ENCODE data around the gene DGKE. TPM values are rescaled to one million over a fixed set of nuclear protein-coding genes. Genes with fewer than 3 reads are reported as not detected.

Gene DGKE
- 2.7 TPM for polyA plus RNA-seq (2013, experiment 1 of 2)
- polyA plus RNA-seq (2013, experiment 2 of 2) = 1.6 TPM

DNA sequence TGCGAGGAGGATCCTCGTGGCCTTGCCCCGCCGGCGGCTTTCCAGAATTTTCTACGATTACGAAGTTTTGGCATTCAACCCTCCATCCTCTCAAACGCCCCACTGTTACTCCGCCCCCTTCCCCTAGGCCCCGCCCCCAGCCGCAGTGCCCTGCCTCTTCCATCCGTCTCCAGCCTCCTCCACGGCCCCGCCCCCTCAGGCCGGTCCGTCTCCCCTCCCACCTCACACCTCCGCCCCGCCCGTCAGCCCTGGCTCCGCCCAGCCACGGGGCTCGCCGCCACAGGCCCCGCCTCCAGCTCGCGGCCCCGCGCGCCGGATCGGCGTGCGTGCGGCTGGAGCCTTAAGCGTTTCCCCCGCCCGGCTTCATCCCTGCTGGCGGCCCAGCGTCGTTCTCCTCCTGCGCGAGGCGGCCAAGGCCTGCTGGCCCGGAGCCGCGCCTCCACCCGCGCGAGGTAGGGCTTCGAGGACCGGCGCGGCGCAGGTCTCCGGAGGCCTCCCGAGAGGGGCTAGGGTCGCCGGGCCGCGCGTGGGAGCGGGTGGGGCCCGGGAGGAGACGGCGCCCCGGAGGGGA, at the start of gene DGKE, which contains the start of gene C17orf67:
Gene DGKE, plus strand, starts transcription at position 343 of the 571 bp plus-strand sequence. CDS start 645 bp downstream, outside the sequence.
Gene C17orf67, minus strand, starts transcription at position 112 of the 571 bp plus-strand sequence. CDS start 18,110 bp downstream, outside the sequence.
- Histone ChIP-seq H3K4me3 (ENCODE audit: low read length) (peak within 1 kb of the TSS; percentile 66), H3K36me3 (ENCODE audit: insufficient read depth, low read length) (peaks cover 6% of the 10 kb centered on the region), H3K27ac (ENCODE audit: low read depth, low read length) (no peak within 1 kb of the TSS), H3K9ac (ENCODE audit: low read depth, low read length) (peak within 1 kb of the TSS; percentile 74), H3K27me3 (ENCODE audit: insufficient read depth, low read length) (peaks cover 41% of the 10 kb centered on the region), H3K4me1 (ENCODE audit: insufficient read depth, low read length) (peaks cover 30% of the 10 kb centered on the region), H3K9me3 (ENCODE audit: insufficient read depth, low read depth, low read length) (no peaks in the 10 kb centered on the region)
- WGBS = under 1% methylated on average over 66 of the region's 66 CpGs

- no peak overlapping the region for H3K9ac ChIP-seq (ENCODE audit: low read depth, low read length)
- no peaks in the 10 kb centered on the region for H3K36me3 ChIP-seq (ENCODE audit: insufficient read depth, low read length)
- H3K27me3 ChIP-seq (ENCODE audit: insufficient read depth, low read length) = peaks cover 14% of the 10 kb centered on the region
- WGBS = 83% methylated on average over 5 of the region's 5 CpGs
- H3K4me1 ChIP-seq (ENCODE audit: insufficient read depth, low read length) = no peaks in the 10 kb centered on the region
- no peaks in the 10 kb centered on the region for H3K9me3 ChIP-seq (ENCODE audit: insufficient read depth, low read depth, low read length)
- no peak overlapping the region for H3K27ac ChIP-seq (ENCODE audit: low read depth, low read length)
- H3K4me3 ChIP-seq (ENCODE audit: low read length) = no peak overlapping the region
Observed at GRCh38 chr17:56785405-56785804, 48.5 kb upstream of the DGKE start.

- H3K4me3 ChIP-seq (ENCODE audit: low read length) = no peak overlapping the region
- no peaks in the 10 kb centered on the region for H3K4me1 ChIP-seq (ENCODE audit: insufficient read depth, low read length)
- H3K36me3 ChIP-seq (ENCODE audit: insufficient read depth, low read length) = no peaks in the 10 kb centered on the region
- 86% methylated on average over 9 of the region's 9 CpGs for WGBS
- no peak overlapping the region for H3K27ac ChIP-seq (ENCODE audit: low read depth, low read length)
- H3K9me3 ChIP-seq (ENCODE audit: insufficient read depth, low read depth, low read length) = no peaks in the 10 kb centered on the region
- no peak overlapping the region for H3K9ac ChIP-seq (ENCODE audit: low read depth, low read length)
- H3K27me3 ChIP-seq (ENCODE audit: insufficient read depth, low read length) = peaks cover 6% of the 10 kb centered on the region
Observed at GRCh38 chr17:56785997-56786680, 47.8 kb upstream of the DGKE start.

DNA sequence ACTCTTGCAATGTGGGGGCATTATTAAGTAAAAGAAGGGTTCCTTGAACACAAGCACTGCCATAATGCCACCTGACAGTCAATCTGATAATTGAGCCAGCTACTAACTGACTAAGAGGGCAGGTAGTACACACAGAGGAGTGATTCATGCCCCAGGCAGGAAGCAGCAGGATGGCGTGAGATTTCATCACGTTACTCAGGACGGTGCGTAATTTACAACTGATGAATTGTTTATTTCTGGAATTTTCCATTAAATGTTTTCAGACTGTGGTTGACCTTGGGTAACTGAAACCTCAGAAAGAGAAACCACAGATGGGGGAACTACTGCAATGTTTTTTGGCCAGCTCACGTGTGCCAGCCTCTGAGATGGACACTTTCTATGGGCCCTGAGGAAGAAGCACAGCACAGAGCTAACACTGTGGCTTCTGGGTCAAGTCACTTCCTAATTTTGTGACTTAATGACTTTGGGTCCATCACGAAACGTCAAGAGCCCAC, 46.9 kb upstream of the DGKE start:
- no peak overlapping the region for H3K4me3 ChIP-seq (ENCODE audit: low read length)
- no peaks in the 10 kb centered on the region for H3K4me1 ChIP-seq (ENCODE audit: insufficient read depth, low read length)
- H3K27me3 ChIP-seq (ENCODE audit: insufficient read depth, low read length) = no peaks in the 10 kb centered on the region
- 89% methylated on average over 7 of the region's 7 CpGs for WGBS
- no peak overlapping the region for H3K27ac ChIP-seq (ENCODE audit: low read depth, low read length)
- H3K9ac ChIP-seq (ENCODE audit: low read depth, low read length) = no peak overlapping the region
- no peaks in the 10 kb centered on the region for H3K9me3 ChIP-seq (ENCODE audit: insufficient read depth, low read depth, low read length)
- H3K36me3 ChIP-seq (ENCODE audit: insufficient read depth, low read length) = no peaks in the 10 kb centered on the region

- no peak overlapping the region for H3K4me3 ChIP-seq (ENCODE audit: low read length)
- 98% methylated on average over 1 of the region's 1 CpG for WGBS
- no peak overlapping the region for H3K27ac ChIP-seq (ENCODE audit: low read depth, low read length)
- no peaks in the 10 kb centered on the region for H3K27me3 ChIP-seq (ENCODE audit: insufficient read depth, low read length)
- H3K36me3 ChIP-seq (ENCODE audit: insufficient read depth, low read length) = no peaks in the 10 kb centered on the region
- no peak overlapping the region for H3K9ac ChIP-seq (ENCODE audit: low read depth, low read length)
- H3K4me1 ChIP-seq (ENCODE audit: insufficient read depth, low read length) = no peaks in the 10 kb centered on the region
- no peaks in the 10 kb centered on the region for H3K9me3 ChIP-seq (ENCODE audit: insufficient read depth, low read depth, low read length)
Observed at GRCh38 chr17:56792267-56792666, 41.7 kb upstream of the DGKE start.

DNA sequence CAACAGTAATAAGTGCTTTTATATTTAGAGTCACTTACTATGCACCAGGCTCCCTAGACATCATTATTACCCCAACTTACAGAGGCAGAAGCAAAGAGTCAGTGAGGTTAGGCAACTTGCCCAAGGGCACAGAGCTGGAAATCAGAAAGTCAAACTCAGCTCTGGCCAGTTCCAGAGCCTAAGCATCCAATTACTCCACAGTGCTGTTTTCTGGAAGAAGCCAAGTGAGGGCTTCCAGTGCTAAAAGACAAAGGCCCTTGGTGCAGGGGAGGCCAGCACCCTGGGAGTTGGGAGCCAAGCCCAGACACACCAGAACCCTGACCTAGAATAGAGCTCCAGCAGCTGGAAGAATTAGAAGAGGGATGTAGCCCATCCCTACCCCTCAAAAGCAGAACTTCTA, 40.4 kb upstream of the DGKE start:
- Histone ChIP-seq H3K4me1 (ENCODE audit: insufficient read depth, low read length) (no peaks in the 10 kb centered on the region), H3K9ac (ENCODE audit: low read depth, low read length) (no peak overlapping the region), H3K27me3 (ENCODE audit: insufficient read depth, low read length) (no peaks in the 10 kb centered on the region), H3K9me3 (ENCODE audit: insufficient read depth, low read depth, low read length) (no peaks in the 10 kb centered on the region), H3K27ac (ENCODE audit: low read depth, low read length) (no peak overlapping the region), H3K36me3 (ENCODE audit: insufficient read depth, low read length) (no peaks in the 10 kb centered on the region), H3K4me3 (ENCODE audit: low read length) (no peak overlapping the region)

DNA sequence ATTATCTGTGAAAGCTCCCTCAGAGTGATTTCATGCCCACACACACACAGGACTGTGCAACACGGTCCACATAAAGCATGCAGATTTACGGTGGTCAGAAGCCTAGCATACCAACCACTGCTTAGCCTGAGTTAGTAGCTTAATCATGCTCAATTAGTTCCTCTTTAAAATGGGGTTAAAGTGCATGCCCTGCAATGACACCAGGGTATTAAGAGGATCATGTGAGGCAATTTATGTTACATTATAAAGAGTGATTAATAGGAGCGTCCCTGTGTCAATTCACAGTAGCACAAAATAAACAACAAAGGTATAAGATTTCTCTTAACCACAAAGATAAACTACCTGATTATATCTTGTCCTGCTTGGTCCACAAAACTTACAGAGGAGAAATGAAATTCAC, 40.0 kb upstream of the DGKE start:
- H3K36me3 ChIP-seq (ENCODE audit: insufficient read depth, low read length) = no peaks in the 10 kb centered on the region
- no peak overlapping the region for H3K4me3 ChIP-seq (ENCODE audit: low read length)
- H3K9me3 ChIP-seq (ENCODE audit: insufficient read depth, low read depth, low read length) = no peaks in the 10 kb centered on the region
- no peak overlapping the region for H3K27ac ChIP-seq (ENCODE audit: low read depth, low read length)
- WGBS = 90% methylated on average over 2 of the region's 3 CpGs
- peaks cover 2% of the 10 kb centered on the region for H3K4me1 ChIP-seq (ENCODE audit: insufficient read depth, low read length)
- H3K27me3 ChIP-seq (ENCODE audit: insufficient read depth, low read length) = no peaks in the 10 kb centered on the region
- no peak overlapping the region for H3K9ac ChIP-seq (ENCODE audit: low read depth, low read length)

DNA sequence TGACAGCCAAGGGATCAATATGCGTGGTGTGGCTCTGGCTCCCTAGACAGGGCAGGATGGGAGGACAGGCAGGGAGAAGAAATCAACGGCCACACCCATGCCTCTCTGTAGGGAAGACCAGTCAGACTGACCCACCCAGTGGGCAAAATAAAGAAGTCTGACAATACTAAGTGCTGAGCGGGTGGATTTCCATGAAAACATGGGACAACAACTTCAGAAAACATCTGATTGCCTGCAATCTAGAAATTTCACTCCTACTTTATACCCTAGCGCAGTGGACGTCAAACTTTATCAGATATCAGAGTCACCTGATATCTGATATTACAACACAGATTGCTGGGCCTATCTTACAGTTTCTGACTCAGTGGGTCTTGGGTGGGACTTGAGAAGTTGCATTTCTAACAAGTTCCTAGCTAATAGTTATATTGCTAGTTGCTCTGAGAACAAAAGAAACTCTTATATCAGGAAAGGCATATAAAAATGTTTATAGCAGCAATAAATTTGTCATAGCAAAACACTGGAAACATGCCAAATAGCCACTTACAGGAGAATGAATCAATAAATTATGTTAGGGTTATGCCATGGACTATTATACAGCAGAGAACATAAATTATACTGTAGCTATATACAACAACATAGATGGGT, 38.6 kb upstream of the DGKE start:
- Histone ChIP-seq H3K27ac (ENCODE audit: low read depth, low read length) (no peak overlapping the region), H3K9me3 (ENCODE audit: insufficient read depth, low read depth, low read length) (no peaks in the 10 kb centered on the region), H3K4me3 (ENCODE audit: low read length) (no peak overlapping the region), H3K36me3 (ENCODE audit: insufficient read depth, low read length) (no peaks in the 10 kb centered on the region), H3K9ac (ENCODE audit: low read depth, low read length) (no peak overlapping the region), H3K27me3 (ENCODE audit: insufficient read depth, low read length) (no peaks in the 10 kb centered on the region), H3K4me1 (ENCODE audit: insufficient read depth, low read length) (peaks cover 8% of the 10 kb centered on the region)
- 96% methylated on average over 5 of the region's 5 CpGs for WGBS

DNA sequence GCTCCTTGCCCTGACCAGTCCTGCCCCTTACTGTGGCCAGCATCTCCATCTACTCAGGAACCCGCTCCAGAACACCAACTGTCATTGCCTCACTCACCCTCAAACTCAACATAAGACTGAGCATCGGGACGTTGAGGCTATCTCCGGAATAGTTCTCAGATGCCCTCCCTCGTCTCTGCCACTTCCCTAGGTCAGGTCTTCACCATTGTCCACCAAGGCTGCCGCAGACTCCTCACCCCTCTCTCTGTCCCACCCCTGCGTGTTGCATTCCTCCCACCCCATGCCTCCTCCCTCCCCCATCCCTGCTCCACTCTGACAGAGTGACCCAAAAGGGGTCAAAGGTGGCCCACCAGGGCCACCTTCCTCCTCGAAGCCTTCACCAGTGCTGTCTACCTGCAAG, 37.4 kb upstream of the DGKE start:
- 90% methylated on average over 8 of the region's 8 CpGs for WGBS
- H3K27ac ChIP-seq (ENCODE audit: low read depth, low read length) = no peak overlapping the region

DNA sequence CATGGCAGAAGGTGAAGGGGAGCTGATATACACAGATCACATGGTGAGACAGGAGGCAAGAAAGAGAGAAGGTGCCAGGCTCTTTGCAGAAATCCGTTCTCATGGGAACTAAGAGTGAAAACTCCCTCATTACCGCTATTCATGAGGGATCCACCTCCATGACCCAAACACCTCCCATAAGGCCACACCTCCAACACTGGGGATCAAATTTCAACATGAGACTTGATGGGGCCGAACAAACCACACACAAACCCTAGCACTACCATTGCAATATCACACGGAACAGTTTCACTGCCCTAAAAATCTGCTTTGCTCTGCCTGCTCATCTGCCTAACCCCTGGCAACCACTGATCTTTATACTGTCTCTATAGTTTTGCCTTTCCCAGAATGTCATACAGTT, 35.0 kb upstream of the DGKE start:
- WGBS = 11% methylated on average over 4 of the region's 4 CpGs

More for the DNA sequence above, 37.4 kb upstream of the DGKE start:
- H3K4me1 ChIP-seq (ENCODE audit: insufficient read depth, low read length) = peaks cover 8% of the 10 kb centered on the region
- H3K27me3 ChIP-seq (ENCODE audit: insufficient read depth, low read length) = no peaks in the 10 kb centered on the region
- no peak overlapping the region for H3K9ac ChIP-seq (ENCODE audit: low read depth, low read length)
- H3K36me3 ChIP-seq (ENCODE audit: insufficient read depth, low read length) = no peaks in the 10 kb centered on the region
- no peaks in the 10 kb centered on the region for H3K9me3 ChIP-seq (ENCODE audit: insufficient read depth, low read depth, low read length)
- H3K4me3 ChIP-seq (ENCODE audit: low read length) = no peak overlapping the region

GRCh38 chr17:56801459-56802178, 32.3 kb upstream of the DGKE start:
- no peaks in the 10 kb centered on the region for H3K27me3 ChIP-seq (ENCODE audit: insufficient read depth, low read length)
- H3K4me3 ChIP-seq (ENCODE audit: low read length) = no peak overlapping the region
- H3K4me1 ChIP-seq (ENCODE audit: insufficient read depth, low read length) = peaks cover 8% of the 10 kb centered on the region
- no peak overlapping the region for H3K9ac ChIP-seq (ENCODE audit: low read depth, low read length)
- WGBS = 94% methylated on average over 4 of the region's 4 CpGs
- H3K36me3 ChIP-seq (ENCODE audit: insufficient read depth, low read length) = no peaks in the 10 kb centered on the region
- H3K9me3 ChIP-seq (ENCODE audit: insufficient read depth, low read depth, low read length) = no peaks in the 10 kb centered on the region
- H3K27ac ChIP-seq (ENCODE audit: low read depth, low read length) = no peak overlapping the region

More for the DNA sequence above, 35.0 kb upstream of the DGKE start:
- no peak overlapping the region for H3K9ac ChIP-seq (ENCODE audit: low read depth, low read length)
- H3K4me3 ChIP-seq (ENCODE audit: low read length) = no peak overlapping the region
- H3K27me3 ChIP-seq (ENCODE audit: insufficient read depth, low read length) = no peaks in the 10 kb centered on the region
- H3K9me3 ChIP-seq (ENCODE audit: insufficient read depth, low read depth, low read length) = no peaks in the 10 kb centered on the region
- H3K4me1 ChIP-seq (ENCODE audit: insufficient read depth, low read length) = peaks cover 8% of the 10 kb centered on the region
- no peaks in the 10 kb centered on the region for H3K36me3 ChIP-seq (ENCODE audit: insufficient read depth, low read length)
- H3K27ac ChIP-seq (ENCODE audit: low read depth, low read length) = no peak overlapping the region
